Breast epithelium (tissue), 4 donors: ENCODE results near the gene ATAD2B. TPM values are rescaled to one million over a fixed set of nuclear protein-coding genes. Genes with fewer than 3 reads are reported as not detected.

ENCODE experiments used
- DNase-seq, 2 donors: peaks; one replicate each; pipeline ENCODE4 v3.0.0-alpha.2; 2019; ENCODE audit warnings: low spot score in 2 of 2
- H3K27ac ChIP-seq, 2 donors: fragments of 200-600 bp; sonication (generic) in 1 of 2; one replicate each; pipeline ENCODE4 v1.5.1; 2016 to 2019; ENCODE audit warnings: mild to moderate bottlenecking in 1 of 2
- H3K27me3 ChIP-seq, 2 donors: fragments of 200-600 bp; sonication (generic) in 1 of 2; one replicate each; pipeline versions ENCODE4 v1.5.1 to v1.6.0; 2017 to 2019; ENCODE audit warnings: control low read depth in 1 of 2, mild to moderate bottlenecking in 1 of 2
- H3K36me3 ChIP-seq: fragments of 200-600 bp; one replicate; pipeline ENCODE4 v1.5.1; 2019
- H3K4me1 ChIP-seq, 2 donors: fragments of 200-600 bp; sonication (generic); one replicate each; pipeline ENCODE4 v1.5.1; 2016 to 2019; ENCODE audit warnings: control low read depth in 1 of 2
- H3K4me3 ChIP-seq, 3 donors: fragments of 200-600 bp; sonication (generic); 1 replicate in 2 of 3; 2 replicates in 1 of 3; pipeline ENCODE4 v1.5.1; 2016 to 2019; ENCODE audit warnings: mild to moderate bottlenecking in 3 of 3, moderate library complexity in 2 of 3
- H3K9me3 ChIP-seq, 2 donors: fragments of 200-600 bp; sonication (generic) in 1 of 2; one replicate each; pipeline ENCODE4 v1.5.1; 2016 to 2019; ENCODE audit warnings: control low read depth in 1 of 2
- POLR2A ChIP-seq: fragments of 450-650 bp; IDR thresholded peaks from one replicate; pipeline ENCODE4 v1.6.1; 2016; ENCODE audit warnings: antibody characterized with exemption, mild to moderate bottlenecking, moderate library complexity
- POLR2AphosphoS5 ChIP-seq, 3 donors: sonication (generic); formaldehyde crosslinking; IDR thresholded peaks; one replicate each; pipeline ENCODE4 v1.6.1; 2017; ENCODE audit warnings: antibody characterized with exemption in 3 of 3
- intact Hi-C: fragments of 100-400 bp; cut with DNase I; formaldehyde crosslinking; loops from one replicate; pipeline ENCODE4 v1.15.1; 2023; ENCODE audit warnings: low total_unique reads
- total RNA-seq, 3 donors: library from RNA; depleted of rRNA; stranded (reverse); fragments of >200 nt; gene quantifications; one replicate each; pipeline ENCODE4 v1.1.0, GENCODE V29; 2016
- TF ChIP-seq, protein P1 (sequence below), 3 donors: fragments of 450-650 bp; IDR thresholded peaks; one replicate each; pipeline ENCODE4 v1.5.1; 2016 to 2017; ENCODE audit warnings: antibody characterized with exemption in 3 of 3, mild to moderate bottlenecking in 3 of 3, moderate library complexity in 3 of 3

ATAD2B gene
- total RNA-seq, 3 donors from 2014 or later: 22.6 to 48.1 (median 34.4) TPM

DNA sequence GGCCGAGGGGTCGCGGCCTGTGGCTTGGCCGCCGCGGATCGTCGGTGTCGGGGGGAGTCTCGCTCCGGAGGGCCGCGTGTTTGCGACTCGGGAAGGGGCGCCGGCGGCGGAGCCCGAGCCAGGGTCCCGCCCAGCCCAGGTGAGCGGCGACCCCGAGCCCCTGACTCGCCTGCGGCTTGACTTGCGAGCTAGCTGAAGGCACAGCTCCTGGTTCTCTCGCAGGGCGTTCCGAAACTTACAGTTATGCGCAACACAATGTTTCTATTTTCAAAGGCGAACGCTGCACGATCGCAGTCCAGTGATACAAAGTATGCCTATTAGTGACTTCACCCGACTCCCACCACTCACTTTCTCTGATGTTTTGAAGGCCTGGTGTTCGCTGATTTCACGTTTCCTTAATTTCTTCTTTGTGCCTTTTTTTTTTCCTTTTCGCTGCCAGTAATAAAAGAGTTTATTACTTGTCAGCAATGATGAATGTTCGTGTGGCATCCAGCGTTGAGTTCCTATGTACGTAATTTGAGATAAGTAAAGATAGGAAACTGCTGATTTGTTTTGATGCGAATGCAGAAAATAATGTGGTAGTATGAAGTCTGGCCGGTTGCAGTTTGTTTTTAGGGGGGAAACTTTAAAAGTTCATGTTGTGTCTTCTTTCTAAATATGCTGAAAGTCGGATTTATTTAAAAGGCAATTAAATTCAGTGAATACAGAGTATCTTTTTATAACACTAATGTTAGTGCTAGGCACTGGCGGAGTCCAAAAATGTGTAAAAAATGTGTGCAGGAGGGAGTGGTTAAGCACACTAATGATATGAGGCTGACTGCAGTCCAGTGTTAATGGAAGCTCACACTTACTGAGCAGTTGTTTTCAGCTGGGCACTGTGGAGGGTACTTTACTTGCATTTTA is 14.0 kb upstream of the ATAD2B start:
- intact Hi-C loops: no loop called here
- Histone ChIP-seq H3K27ac (peak overlapping the region; percentile 96 to 98), H3K4me1 (no peaks in the 10 kb centered on the region), H3K27me3 (no peaks in the 10 kb centered on the region), H3K9me3 (no peaks in the 10 kb centered on the region), H3K36me3 (no peaks in the 10 kb centered on the region), H3K4me3 (peak overlapping the region; percentile 70 to 94 (median 92))
- no peak for DNase-seq
- no peak for TF ChIP-seq POLR2AphosphoS5 (IDR thresholded peaks at IDR 0.05)
- TF ChIP-seq, protein P1, sequence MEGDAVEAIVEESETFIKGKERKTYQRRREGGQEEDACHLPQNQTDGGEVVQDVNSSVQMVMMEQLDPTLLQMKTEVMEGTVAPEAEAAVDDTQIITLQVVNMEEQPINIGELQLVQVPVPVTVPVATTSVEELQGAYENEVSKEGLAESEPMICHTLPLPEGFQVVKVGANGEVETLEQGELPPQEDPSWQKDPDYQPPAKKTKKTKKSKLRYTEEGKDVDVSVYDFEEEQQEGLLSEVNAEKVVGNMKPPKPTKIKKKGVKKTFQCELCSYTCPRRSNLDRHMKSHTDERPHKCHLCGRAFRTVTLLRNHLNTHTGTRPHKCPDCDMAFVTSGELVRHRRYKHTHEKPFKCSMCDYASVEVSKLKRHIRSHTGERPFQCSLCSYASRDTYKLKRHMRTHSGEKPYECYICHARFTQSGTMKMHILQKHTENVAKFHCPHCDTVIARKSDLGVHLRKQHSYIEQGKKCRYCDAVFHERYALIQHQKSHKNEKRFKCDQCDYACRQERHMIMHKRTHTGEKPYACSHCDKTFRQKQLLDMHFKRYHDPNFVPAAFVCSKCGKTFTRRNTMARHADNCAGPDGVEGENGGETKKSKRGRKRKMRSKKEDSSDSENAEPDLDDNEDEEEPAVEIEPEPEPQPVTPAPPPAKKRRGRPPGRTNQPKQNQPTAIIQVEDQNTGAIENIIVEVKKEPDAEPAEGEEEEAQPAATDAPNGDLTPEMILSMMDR (IDR thresholded peaks at IDR 0.05): no peak
- TF ChIP-seq POLR2A: no peak

DNA sequence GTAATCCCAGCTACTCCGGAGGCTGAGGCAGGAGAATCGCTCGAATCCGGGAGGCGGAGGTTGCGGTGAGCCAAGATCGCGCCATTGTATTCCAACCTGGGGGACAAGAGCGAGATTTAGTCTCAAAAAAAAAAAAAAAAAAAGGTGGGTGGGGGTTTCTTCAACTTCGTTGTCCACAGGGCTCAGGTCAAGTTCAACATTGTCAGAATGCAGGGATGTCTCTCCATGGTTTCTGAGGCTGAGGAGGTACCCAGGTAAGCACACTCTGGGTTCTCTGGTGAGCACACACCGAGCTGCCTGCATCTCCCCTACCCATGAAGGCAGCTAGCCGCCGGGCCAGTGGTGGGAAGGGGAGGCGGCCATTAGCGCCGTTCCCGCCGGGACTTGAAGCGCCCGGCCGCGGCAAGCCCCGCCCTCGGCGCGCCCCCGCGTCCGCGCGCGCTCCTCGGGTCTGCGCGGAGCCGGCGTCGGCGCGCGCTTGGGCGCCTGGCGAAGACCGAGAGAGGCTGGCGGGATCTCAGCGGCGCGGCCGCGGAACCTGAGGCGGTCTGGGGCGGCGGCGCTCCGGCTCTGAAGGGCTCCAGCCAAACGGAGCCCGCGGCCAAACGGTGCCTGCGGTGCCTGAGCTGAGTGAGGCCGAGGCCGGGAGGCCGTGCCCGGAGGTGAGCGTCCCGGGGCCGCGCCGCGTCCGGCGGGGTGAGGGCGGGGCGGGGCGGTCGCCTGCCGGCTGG is 13.2 kb upstream of the ATAD2B start, which contains the start of gene UBXN2A:
Gene UBXN2A (plus strand): TSS at position 477 of the 731 bp plus-strand sequence. CDS start 17,852 bp downstream, outside the sequence.
- H3K36me3 ChIP-seq: no peaks in the 10 kb centered on the region
- H3K4me1 ChIP-seq: no peaks in the 10 kb centered on the region
- peak; percentile 63 to 67 for DNase-seq
- intact Hi-C loops: no loop called here
- no peak for TF ChIP-seq POLR2A
- TF ChIP-seq POLR2AphosphoS5 (IDR thresholded peaks at IDR 0.05): peak; percentile 15 to 54 (median 25)
- TF ChIP-seq, protein P1 (IDR thresholded peaks at IDR 0.05): no peak
- peak within 1 kb of the TSS; percentile 96 to 98 for H3K27ac ChIP-seq
- H3K4me3 ChIP-seq: peak within 1 kb of the TSS; percentile 70 to 94 (median 92)
- H3K27me3 ChIP-seq: no peaks in the 10 kb centered on the region
- no peaks in the 10 kb centered on the region for H3K9me3 ChIP-seq

GRCh38 chr2:23934259-23934658 is 7.3 kb upstream of the ATAD2B start:
- no peak overlapping the region for H3K27ac ChIP-seq
- no peak for DNase-seq
- TF ChIP-seq POLR2A: no peak
- TF ChIP-seq, protein P1 (IDR thresholded peaks at IDR 0.05): no peak
- no peak for TF ChIP-seq POLR2AphosphoS5 (IDR thresholded peaks at IDR 0.05)
- H3K27me3 ChIP-seq: no peaks in the 10 kb centered on the region
- no peaks in the 10 kb centered on the region for H3K4me1 ChIP-seq
- no peaks in the 10 kb centered on the region for H3K36me3 ChIP-seq
- H3K9me3 ChIP-seq: no peaks in the 10 kb centered on the region
- intact Hi-C loops: no loop called here
- no peak overlapping the region for H3K4me3 ChIP-seq

- Histone ChIP-seq H3K27me3 (no peaks in the 10 kb centered on the region), H3K4me3 (peak overlapping the region; percentile 86 to 95 (median 91)), H3K36me3 (no peaks in the 10 kb centered on the region), H3K4me1 (no peaks in the 10 kb centered on the region), H3K27ac (peak overlapping the region; percentile 98 to 99), H3K9me3 (no peaks in the 10 kb centered on the region)
- peak; percentile 32 to 53 for DNase-seq
- TF ChIP-seq POLR2A (no peak), POLR2AphosphoS5 (IDR thresholded peaks at IDR 0.05) (no peak)
- TF ChIP-seq, protein P1 (IDR thresholded peaks at IDR 0.05): no peak
- intact Hi-C loops: no loop called here
Observed at GRCh38 chr2:23926290-23926749, 603 bp downstream of the ATAD2B start.
